ENCODE measurements around the gene VSIR.

- TF ChIP-seq VEZF1 (CRISPR knock-in tag; IDR thresholded peaks at IDR 0.05): no peak
- TF ChIP-seq ZNF764 (CRISPR knock-in tag; IDR thresholded peaks at IDR 0.05; ENCODE audit: low read depth): no peak
- TF ChIP-seq KDM5B (IDR thresholded peaks at IDR 0.05; ENCODE audit: insufficient replicate concordance, low read depth, low read length): no peak
- no peak for TF ChIP-seq SMARCA5 (IDR thresholded peaks at IDR 0.05)
- no peak for TF ChIP-seq NFATC3 (IDR thresholded peaks at IDR 0.05)
- no peak for TF ChIP-seq REST (IDR thresholded peaks at IDR 0.05; ENCODE audit: borderline replicate concordance)
- TF ChIP-seq REST (CRISPR knock-in tag; IDR thresholded peaks at IDR 0.05; ENCODE audit: low read depth): no peak
- TF ChIP-seq HNRNPK (IDR thresholded peaks at IDR 0.05; ENCODE audit: low read depth, low read length, poor library complexity, severe bottlenecking): no peak
These were observed 2.5 kb downstream of the VSIR start for GRCh38 chr10:71770789-71771188.
